PC-9 (cell line): ENCODE measurements around the gene CBX4. TPM values are rescaled to one million over a fixed set of nuclear protein-coding genes. Genes with fewer than 3 reads are reported as not detected.

ENCODE experiments used
- BruUV-seq: library from RNA; stranded (reverse); fragments of 400-500 nt; replicated peaks from 2 replicates; lab custom pipeline; 2021; lab: Mats Ljungman, UMichigan
- CTCF ChIA-PET: fragments of 300-600 bp; sonication (Branson Sonifier 250); formaldehyde crosslinking; loops from one replicate; lab custom pipeline; 2022; ENCODE audit warnings: antibody characterized with exemption; lab: Charles Lee
- POLR2A ChIA-PET: fragments of 300-600 bp; sonication (Branson Sonifier 250); formaldehyde crosslinking; loops from one replicate; lab custom pipeline; 2022; ENCODE audit warnings: antibody characterized with exemption; ENCODE audit not compliant: unreplicated experiment; lab: Charles Lee
- DNase-seq, 2 experiments: peaks; one replicate each; pipeline versions ENCODE4 v3.0.0 to v3.0.0-alpha.2; 2015 to 2022; ENCODE audit warnings: mixed read lengths in 1 of 2
- H2AFZ ChIP-seq: fragments of 200-600 bp; sonication (generic); 2 replicates; pipeline ENCODE4 v1.8.1; 2017; ENCODE audit warnings: antibody characterized with exemption
- H3F3A ChIP-seq: fragments of 200-600 bp; sonication (generic); 2 replicates; pipeline ENCODE4 v1.8.1; 2017; ENCODE audit warnings: antibody characterized with exemption, mild to moderate bottlenecking, low read depth; ENCODE audit not compliant: insufficient read depth
- H3K27ac ChIP-seq: fragments of 200-600 bp; sonication (generic); 2 replicates; pipeline ENCODE4 v1.6.1; 2016; ENCODE audit warnings: mixed run types
- H3K27me3 ChIP-seq: fragments of 200-600 bp; sonication (generic); 2 replicates; pipeline ENCODE4 v1.6.1; 2016; ENCODE audit warnings: low read depth, mixed run types; ENCODE audit not compliant: insufficient read depth
- H3K36me3 ChIP-seq: fragments of 200-600 bp; sonication (generic); 2 replicates; pipeline ENCODE4 v1.6.1; 2016; ENCODE audit warnings: low read depth, mixed run types
- H3K4me1 ChIP-seq: fragments of 200-600 bp; sonication (generic); replicated peaks from 2 replicates; pipeline ENCODE4 v1.6.1; 2016; ENCODE audit warnings: mixed run types; ENCODE audit not compliant: insufficient read depth
- H3K4me2 ChIP-seq: fragments of 200-600 bp; sonication (generic); 2 replicates; pipeline ENCODE4 v1.6.1; 2017; ENCODE audit warnings: mixed run types
- H3K4me3 ChIP-seq: fragments of 200-600 bp; sonication (generic); 2 replicates; pipeline ENCODE4 v1.6.1; 2016; ENCODE audit warnings: mixed run types
- H3K79me2 ChIP-seq: fragments of 200-600 bp; sonication (generic); 2 replicates; pipeline ENCODE4 v1.6.1; 2017; ENCODE audit warnings: low read depth, mixed run types
- H3K9me2 ChIP-seq: fragments of 200-600 bp; sonication (generic); 2 replicates; pipeline ENCODE4 v1.8.1; 2017; ENCODE audit warnings: mild to moderate bottlenecking; ENCODE audit not compliant: insufficient read depth
- H3K9me3 ChIP-seq: fragments of 200-600 bp; sonication (generic); 2 replicates; pipeline ENCODE4 v1.8.1; 2016; ENCODE audit warnings: low read depth; ENCODE audit not compliant: insufficient read depth
- H4K20me1 ChIP-seq: fragments of 200-600 bp; sonication (generic); 2 replicates; pipeline ENCODE4 v1.8.1; 2017; ENCODE audit not compliant: insufficient read depth
- EZH2 ChIP-seq: fragments of 200-600 bp; sonication (generic); IDR thresholded peaks from 2 replicates; pipeline ENCODE4 v1.8.0; 2017; ENCODE audit warnings: antibody characterized with exemption, low read depth
- intact Hi-C: fragments of 100-400 bp; cut with micrococcal nuclease; formaldehyde crosslinking; loops from one replicate; pipeline ENCODE4 v1.10.0; 2022; ENCODE audit not compliant: unreplicated experiment
- total RNA-seq: library from RNA; stranded (reverse); gene quantifications from 2 replicates; pipeline ENCODE4 v1.2.3, GENCODE V29; 2021
- TF ChIP-seq, protein P1 (sequence below): fragments of 200-600 bp; sonication (generic); conservative IDR thresholded peaks from 2 replicates; pipeline ENCODE4 v1.6.1; 2017; ENCODE audit warnings: mixed run types, antibody characterized with exemption, mild to moderate bottlenecking, moderate library complexity

CBX4 gene
- total RNA-seq, 1 experiment from 2014 or later, result 32.0 TPM

DNA sequence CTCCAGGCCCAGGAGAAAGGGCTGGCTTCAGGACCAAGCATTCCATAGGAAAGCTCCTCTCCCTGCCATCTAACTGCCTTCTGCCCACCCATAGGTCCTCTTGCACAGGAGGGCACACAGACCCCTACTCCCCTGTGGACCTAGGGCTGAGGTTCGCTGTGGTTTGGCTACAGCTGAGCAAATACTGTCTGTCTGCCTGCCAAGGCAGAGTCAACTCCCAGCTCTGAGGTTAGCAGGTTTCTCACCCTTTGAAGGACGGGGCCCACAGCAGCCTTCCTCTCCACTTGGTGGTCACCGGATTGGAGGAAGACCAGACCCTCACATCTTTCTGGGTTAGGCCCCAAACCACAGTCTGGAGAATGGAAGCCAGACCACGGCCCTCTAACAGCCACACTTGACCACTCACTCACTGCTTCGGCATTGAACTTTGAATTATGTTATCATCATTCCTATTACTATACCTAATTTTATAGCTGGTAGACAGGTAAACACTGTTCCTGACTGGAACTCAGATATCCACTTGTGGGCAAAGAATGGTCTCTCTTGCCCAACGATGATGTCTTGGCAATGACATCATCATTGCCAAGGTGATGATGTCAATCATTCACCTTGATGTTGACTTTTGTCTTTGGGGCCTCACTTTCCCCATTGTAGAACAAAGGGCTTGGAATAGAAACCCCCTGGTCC lies 14.2 kb downstream of the CBX4 start:
- no peak for DNase-seq
- Histone ChIP-seq H3F3A (peaks cover 8% of the 10 kb centered on the region; the same call in 1 of the 2 replicates), H3K79me2 (no peaks in the 10 kb centered on the region), H3K36me3 (no peaks in the 10 kb centered on the region), H3K9me2 (no peaks in the 10 kb centered on the region), H3K4me2 (no peak overlapping the region), H3K9me3 (no peaks in the 10 kb centered on the region), H3K4me3 (no peak overlapping the region), H4K20me1 (no peaks in the 10 kb centered on the region), H3K27me3 (no peaks in the 10 kb centered on the region), H3K27ac (no peak overlapping the region), H2AFZ (no peak overlapping the region), H3K4me1 (no peaks in the 10 kb centered on the region; the same call in 1 of the 2 replicates)
- ChIA-PET CTCF (no interaction called here), POLR2A (no interaction called here)
- no peak for TF ChIP-seq EZH2
- TF ChIP-seq, protein P1, sequence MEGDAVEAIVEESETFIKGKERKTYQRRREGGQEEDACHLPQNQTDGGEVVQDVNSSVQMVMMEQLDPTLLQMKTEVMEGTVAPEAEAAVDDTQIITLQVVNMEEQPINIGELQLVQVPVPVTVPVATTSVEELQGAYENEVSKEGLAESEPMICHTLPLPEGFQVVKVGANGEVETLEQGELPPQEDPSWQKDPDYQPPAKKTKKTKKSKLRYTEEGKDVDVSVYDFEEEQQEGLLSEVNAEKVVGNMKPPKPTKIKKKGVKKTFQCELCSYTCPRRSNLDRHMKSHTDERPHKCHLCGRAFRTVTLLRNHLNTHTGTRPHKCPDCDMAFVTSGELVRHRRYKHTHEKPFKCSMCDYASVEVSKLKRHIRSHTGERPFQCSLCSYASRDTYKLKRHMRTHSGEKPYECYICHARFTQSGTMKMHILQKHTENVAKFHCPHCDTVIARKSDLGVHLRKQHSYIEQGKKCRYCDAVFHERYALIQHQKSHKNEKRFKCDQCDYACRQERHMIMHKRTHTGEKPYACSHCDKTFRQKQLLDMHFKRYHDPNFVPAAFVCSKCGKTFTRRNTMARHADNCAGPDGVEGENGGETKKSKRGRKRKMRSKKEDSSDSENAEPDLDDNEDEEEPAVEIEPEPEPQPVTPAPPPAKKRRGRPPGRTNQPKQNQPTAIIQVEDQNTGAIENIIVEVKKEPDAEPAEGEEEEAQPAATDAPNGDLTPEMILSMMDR, result no peak
- intact Hi-C loops, result no loop called here
- no TSS peak for BruUV-seq

DNA sequence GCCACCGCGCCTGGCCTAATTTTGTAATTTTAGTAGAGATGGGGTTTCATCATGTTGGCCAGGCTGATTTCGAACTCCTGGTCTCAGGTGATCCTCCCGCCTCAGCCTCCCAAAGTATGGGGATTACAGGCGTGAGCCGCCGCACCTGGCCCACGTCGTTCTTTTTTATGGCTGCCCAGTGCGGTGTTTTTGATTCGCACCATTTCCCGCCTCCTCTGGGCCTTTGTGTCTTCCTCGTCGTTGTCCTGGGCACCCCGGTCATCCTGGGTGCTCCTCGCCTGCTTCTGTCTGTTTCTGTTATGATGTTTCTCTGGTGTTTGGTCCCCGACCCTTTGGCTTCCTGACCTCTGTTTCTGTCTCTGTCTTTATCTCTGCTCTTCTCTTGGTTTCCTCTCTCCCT lies 15.0 kb downstream of the CBX4 start:
- ChIA-PET CTCF (no interaction called here), POLR2A (interaction anchor here (0.6 kb wide), 1 partner anchor 1453 kb away, joined by 3 read pairs; no protein-coding TSS in a partner anchor)
- no peak for DNase-seq
- H3K9me2 ChIP-seq, result no peaks in the 10 kb centered on the region
- H3F3A ChIP-seq, result 0 out of 2 replicates have a peak, but pooled peaks cover 8% of the 10 kb centered on the region
- no peaks in the 10 kb centered on the region for H3K9me3 ChIP-seq
- H3K4me1 ChIP-seq, result no peaks in the 10 kb centered on the region; the same call in 1 of the 2 replicates
- H3K27ac ChIP-seq, result no peak overlapping the region
- TF ChIP-seq EZH2, result no peak
- TF ChIP-seq, protein P1, result no peak
- H3K4me3 ChIP-seq, result no peak overlapping the region
- no peaks in the 10 kb centered on the region for H3K27me3 ChIP-seq
- intact Hi-C loops, result no loop called here
- H2AFZ ChIP-seq, result no peak overlapping the region
- no peaks in the 10 kb centered on the region for H4K20me1 ChIP-seq
- no peaks in the 10 kb centered on the region for H3K79me2 ChIP-seq
- no peak overlapping the region for H3K4me2 ChIP-seq
- BruUV-seq, result no TSS peak
- no peaks in the 10 kb centered on the region for H3K36me3 ChIP-seq

DNA sequence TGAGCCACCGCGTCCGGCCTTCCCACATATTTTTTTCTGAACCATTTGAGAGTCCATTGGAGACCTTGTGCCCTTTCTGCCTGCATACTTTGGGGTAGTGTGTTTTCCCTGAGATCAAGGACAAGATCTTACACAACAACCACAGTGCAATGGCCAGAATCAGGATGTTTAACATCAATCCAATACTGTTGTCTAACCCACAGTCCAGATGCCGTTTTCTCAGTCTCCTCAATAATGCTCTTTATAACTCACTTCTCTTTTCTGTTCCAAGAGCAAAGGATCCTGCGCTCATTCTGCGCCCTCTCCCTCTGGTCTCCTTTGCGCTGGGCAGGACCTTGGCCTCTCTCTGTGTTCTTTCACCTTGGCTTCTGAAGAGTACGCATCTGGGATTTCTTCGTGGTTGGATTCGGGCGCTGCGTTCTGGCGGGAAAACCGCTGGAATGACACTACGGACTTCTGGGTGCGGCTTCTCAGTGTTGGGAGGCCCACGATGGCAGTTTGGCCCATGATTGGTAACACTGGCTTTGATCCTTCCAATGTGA lies 16.6 kb downstream of the CBX4 start:
- POLR2A ChIA-PET, result no interaction called here
- H4K20me1 ChIP-seq, result no peaks in the 10 kb centered on the region
- H3K9me3 ChIP-seq, result no peaks in the 10 kb centered on the region

More for the DNA sequence above, 16.6 kb downstream of the CBX4 start:
- H3K36me3 ChIP-seq, result no peaks in the 10 kb centered on the region
- 0 out of 2 replicates have a peak, but pooled peaks cover 5% of the 10 kb centered on the region for H3F3A ChIP-seq
- CTCF ChIA-PET, result no interaction called here
- intact Hi-C loops, result no loop called here
- H3K4me1 ChIP-seq, result no peaks in the 10 kb centered on the region
- H3K9me2 ChIP-seq, result no peaks in the 10 kb centered on the region
- no peak overlapping the region for H3K27ac ChIP-seq
- no peaks in the 10 kb centered on the region for H3K79me2 ChIP-seq
- no TSS peak for BruUV-seq
- H3K4me3 ChIP-seq, result no peak overlapping the region
- TF ChIP-seq, protein P1, result no peak
- no peak for TF ChIP-seq EZH2
- H3K4me2 ChIP-seq, result no peak overlapping the region
- DNase-seq, result no peak
- H2AFZ ChIP-seq, result no peak overlapping the region
- no peaks in the 10 kb centered on the region for H3K27me3 ChIP-seq
